GM21576 (cell line): ENCODE results near the gene CRP.
"Not testable (repeated sequence)": the region's sequence is repeated elsewhere in the genome, so short reads cannot be mapped to it uniquely, and the experiment has no call there.

Source experiments
- ATAC-seq: cut with Tn5 transposase; IDR thresholded peaks from one replicate; pipeline ENCODE4 v1.9.1; 2021; ENCODE audit warnings: mild to moderate bottlenecking, moderate library complexity; ENCODE audit not compliant: unreplicated experiment

Gene CRP, protein sequence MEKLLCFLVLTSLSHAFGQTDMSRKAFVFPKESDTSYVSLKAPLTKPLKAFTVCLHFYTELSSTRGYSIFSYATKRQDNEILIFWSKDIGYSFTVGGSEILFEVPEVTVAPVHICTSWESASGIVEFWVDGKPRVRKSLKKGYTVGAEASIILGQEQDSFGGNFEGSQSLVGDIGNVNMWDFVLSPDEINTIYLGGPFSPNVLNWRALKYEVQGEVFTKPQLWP

DNA sequence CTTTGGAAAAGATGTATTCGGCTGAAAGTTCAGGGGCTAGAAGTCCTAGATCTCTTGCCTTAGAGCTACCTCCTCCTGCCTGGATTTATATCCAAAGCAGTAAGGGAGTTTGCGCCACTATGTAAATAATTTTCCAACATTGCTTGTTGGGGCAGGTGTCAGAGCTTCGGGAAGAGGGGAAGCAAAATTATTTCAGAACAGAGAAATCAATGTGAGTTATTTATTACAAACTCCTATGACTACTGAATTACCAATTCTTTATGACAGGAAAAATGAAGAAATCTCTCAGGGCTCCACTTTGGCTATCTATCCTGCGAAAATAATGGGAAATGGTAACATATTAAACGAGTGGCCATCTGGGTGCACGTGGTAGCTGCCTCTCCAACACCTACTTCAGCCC lies at the start of gene CRP:
CRP (minus strand) TSS at position 61 of the 400 bp plus-strand sequence. CDS start 104 bp downstream, outside the sequence.
- ATAC-seq, result no peak

DNA sequence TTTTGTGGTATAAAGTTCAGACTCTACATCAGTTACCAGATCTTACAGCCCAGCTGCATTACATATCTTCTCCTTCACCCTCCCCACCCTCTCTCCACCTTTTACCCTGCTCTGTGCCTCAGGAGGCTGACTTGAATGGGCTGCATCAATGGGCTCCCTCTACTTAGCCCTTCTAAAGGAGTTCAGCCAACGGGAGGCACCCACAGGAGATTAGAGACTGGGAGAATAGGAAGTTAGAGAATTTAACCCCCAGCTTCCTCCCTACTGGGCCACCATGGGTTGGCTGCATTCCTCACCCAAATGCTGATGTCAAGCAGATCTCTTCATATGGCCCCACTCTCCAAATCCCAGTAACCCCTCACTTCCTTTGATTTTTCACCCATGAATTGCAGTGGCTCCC lies 49.3 kb upstream of the CRP start:
- no peak for ATAC-seq

DNA sequence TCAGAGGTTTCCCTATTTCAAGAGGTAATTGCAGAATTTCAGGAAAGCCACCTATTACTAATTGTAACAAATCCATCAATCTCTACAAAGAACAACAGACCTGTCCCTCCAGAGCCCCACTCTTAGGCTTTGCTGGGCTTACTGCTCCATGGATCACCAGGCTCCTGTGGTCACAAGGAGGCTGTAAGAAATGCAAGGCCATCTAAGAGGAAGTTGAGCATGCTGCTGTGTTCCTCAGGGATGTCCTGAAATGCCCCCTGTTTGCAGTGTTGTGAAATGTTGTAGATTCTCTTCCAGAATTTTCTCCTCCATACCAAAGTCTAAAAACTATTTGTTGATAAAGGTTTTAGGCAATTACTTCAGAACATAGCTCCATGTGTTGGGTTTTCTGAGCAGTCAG lies 42.0 kb upstream of the CRP start:
- ATAC-seq, result no peak

DNA sequence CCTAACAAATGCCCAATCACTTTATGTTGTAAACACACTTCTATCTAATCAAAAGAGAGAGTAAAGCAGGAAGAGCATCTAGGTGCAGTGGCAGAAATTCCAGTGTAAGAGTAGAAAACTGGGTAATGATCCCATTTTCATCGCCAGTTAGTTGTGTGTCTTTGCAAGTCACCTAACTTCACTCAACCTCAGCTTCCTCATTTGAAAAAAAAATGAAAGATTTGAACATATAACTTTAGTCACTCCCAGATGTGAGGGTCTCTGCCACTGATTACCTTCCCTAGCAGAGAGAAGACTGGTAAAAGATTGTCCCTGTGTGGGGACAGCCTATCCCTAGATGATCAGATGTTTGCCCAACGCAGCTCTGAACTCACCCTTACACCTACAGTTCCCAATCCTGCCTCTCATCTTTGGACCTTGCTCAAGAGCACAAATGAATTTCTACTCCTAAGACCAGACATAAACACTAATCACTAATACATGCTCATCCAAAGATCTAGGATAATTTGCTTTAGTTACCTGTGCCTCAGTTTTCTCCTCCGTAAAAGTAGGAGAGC lies 41.1 kb upstream of the CRP start:
- no peak for ATAC-seq

DNA sequence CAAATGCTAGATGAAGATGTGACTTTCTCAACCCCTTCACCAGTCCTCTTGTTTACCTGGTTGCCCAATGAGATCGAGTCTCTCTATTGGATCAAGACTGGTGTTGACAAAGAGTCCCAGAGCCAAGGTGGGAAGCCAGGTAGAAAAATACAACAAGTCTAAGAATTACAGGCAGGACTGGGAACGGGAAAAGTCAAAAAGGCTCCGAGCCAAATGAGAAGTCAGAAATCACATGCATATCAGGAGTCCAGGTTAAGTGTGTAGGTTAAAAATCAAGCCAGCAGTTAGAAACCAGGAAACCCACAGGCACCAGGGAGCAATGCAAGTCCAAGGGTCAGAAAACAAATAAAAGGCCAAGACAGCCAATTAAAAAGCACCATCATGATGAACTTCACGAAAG lies 39.0 kb upstream of the CRP start:
- ATAC-seq, result no peak

DNA sequence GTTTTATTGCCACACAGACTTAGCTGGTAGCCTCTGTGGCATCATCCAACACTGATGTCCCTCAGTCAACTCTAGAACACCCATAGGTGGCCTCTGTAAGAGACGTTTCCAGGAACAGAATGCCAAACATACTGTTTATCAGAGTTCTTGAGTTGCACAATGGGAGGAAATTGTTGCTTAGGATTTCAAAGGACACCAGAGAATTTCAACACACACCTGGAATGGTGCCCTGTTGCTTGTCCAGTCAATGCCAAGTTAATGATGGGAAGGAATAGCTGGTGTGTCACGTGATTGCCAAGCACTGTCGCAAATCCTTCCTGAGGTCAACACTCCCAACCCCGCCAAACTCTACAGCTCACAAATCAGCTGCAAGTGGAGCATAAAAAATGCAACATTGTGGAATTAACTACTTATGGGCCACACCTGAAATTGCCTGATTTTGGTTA lies 37.8 kb upstream of the CRP start:
- no peak for ATAC-seq

DNA sequence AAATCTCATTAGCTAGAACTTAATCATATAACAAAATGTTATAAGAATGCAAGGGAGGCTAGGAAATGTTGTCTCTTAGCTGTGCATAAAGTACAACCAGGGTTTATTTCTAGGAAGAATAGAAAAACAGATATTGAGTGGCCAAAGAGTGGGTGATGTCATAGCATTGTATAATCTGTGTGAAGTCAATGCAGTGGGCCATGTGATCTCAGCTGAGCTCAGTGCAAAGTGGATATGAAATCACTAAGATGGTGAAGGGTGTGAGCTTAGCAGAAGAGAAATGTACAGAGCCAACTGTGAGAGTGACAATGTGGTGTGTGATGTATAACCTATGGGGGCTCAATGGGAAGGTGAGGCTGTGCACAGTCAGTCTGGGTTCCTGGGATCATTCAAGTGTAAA lies 36.6 kb upstream of the CRP start:
- ATAC-seq, result no peak

DNA sequence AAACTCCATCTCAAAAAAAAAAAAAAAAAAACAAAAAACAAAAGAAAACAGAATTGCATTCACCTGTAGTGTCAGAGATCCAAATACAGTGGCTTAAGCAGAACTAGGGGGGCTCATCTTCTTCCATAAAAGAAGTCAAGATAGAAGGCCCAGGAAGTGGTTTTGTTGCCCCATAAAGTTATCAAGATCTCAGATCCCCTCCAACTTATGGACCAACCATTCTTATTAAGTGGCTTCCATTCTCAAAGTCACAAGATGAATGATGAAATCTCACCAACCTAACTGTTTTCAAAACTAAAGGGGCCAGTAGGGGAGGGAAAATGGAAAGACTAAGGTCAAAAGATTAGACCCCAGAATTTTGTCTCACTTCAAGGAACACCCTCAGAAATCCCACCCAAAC lies 36.2 kb upstream of the CRP start:
- no peak for ATAC-seq

DNA sequence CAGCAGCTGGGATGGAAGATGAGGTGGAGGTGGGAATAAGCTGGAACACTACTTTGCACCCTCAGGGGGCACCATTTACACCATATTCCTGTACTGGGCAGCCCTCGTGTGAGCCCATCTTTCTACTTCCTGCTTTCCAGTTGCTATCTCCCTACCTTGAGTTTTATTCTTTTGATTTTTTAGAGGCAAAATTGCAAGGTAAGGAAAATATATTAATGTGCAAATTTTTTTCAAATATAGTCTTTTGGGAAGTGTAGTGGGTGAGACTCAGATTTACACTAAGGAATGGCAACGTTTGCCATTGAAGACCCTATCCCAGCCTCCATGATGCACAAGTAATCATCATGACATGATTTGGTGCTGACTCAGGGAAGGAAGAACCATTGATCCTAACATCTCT lies 35.2 kb upstream of the CRP start:
- ATAC-seq, result no peak

DNA sequence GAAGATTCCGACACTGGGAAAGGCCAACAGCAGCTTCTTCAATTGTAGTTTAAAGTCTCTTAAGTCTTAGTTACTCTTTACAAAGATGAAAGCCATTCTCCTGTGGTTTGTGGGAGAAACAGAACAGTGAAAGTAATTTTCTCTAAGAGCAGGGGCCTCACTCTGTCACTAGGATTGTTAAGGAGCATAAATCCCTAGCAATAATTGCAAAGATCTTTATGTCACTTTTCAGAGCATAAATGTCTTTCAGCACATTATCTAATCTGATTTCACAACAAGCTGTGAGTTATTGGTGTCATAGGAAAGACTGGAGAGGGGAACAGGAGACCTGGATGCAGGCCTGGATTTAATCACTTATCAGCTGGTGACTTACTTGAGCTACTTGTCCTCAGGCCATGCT lies 34.0 kb upstream of the CRP start:
- no peak for ATAC-seq

DNA sequence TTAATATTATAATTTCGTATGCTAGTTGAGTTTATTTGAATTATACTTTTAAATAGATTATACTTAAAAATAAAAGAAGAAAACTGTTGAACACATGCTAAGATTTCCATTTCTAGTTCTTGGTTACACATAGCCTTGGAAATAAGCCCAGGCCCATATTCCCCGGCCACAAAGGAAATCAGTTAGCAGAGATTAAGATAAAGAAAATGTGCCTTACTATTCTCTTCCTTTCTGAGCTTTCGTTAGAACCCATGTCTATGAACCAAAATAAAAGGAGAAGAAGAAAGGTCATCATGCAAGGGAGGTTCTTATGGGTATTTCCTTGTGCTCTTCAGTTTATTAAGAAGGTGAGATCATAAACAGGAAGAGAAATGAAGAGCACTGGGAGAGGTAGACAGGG lies 32.3 kb upstream of the CRP start:
- no peak for ATAC-seq

DNA sequence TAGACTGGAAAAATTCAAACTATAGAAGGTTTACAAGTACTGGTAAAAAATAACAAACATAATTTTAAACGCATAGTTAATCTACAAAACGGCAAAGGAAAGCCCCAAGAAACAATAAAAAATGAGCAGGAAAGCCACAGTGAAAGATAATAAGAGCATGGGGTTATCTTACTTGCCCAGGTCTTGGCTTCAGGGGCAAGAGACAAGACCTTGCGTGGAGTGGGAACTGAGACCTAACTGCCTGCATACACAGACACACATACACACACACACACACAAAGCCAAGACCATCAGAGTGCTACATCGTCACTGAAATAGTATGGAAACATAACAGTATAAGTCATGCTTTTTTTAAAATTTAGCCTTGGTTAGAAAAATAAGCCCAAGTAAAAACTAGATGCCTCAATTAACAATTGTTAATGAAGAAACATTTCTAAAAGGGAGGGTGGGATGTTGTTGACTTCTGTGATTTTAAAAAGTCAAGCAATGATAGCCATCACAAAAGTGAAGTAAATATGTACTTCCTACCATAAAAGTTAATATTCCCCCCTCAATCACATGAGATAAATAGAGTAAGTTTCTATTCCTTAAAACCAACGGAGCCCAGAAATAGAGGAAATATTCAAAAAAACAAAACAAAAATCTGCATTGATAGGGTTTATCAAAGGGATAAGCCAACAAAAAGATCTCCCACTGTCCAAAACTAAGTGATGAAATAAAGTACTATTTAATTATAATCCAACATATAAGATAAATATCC lies 29.4 kb upstream of the CRP start:
- no peak for ATAC-seq

DNA sequence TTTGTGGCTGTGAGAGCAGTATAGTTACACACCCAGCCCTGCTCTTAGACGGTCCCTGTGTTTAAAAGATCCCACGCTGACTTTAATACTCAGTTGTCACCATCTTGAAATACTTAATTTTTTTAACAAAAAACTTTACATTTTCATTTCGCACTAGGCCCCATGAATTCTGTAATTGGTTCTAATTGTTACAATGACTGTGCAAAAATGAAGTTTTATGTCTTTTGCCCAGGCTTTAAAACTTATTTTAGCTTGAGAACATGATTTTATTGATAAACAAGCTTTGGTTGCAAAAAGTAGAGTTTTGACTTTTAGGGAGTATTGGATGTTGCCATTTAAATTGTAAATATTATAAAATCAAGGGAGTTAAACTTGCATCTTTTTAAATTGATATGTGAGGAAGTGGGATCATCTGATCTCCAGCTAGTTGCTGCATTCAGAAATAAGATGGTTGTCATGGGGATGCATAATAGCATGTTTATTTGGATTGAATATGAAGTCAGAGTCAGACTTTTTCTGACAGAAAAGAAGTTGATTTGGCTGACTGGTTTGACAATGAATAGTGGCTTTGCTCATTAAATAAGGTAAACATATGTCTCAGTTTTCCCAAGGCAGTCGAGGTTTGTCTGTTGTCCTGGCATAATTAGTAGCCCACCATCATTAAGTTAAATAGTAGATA lies 23.0 kb upstream of the CRP start:
- no peak for ATAC-seq

DNA sequence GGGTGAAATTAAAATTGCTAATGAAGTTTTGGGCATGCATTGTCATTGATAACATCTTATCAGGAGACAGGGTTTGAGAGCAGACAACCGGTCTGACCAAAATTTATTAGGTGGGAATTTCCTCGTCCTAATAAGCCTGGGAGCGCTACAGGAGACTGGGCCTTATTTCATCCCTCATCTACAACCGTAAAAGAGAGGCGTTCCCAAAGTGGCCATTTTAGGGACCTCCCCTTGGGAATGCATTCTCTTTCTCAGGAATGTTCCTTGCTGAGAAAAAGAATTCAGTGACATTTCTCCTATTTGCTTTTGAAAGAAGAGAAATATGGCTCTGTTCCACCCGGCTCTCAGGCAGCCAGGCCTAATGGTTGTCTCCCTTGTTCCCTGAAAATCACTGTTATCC lies 8.8 kb upstream of the CRP start:
- ATAC-seq, result not testable (repeated sequence)

DNA sequence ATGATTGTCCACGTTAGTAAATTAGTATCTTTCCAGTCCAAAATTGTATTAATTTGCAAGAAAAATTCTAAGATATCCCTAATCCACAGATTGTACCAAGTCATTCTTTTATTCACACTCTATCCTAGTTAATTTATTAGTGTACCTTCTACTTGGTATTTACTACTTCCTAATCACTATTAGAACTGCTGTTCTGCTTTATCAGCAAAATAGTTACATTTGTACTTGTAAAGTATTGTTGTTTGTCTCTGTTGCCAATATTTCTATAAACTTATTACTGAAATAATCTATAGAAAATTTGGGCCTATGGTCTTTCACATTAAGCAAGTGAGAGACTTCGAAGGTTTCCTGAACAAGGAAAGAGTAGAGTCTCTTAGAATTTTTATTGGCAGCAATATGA lies 5.6 kb upstream of the CRP start:
- no peak for ATAC-seq

DNA sequence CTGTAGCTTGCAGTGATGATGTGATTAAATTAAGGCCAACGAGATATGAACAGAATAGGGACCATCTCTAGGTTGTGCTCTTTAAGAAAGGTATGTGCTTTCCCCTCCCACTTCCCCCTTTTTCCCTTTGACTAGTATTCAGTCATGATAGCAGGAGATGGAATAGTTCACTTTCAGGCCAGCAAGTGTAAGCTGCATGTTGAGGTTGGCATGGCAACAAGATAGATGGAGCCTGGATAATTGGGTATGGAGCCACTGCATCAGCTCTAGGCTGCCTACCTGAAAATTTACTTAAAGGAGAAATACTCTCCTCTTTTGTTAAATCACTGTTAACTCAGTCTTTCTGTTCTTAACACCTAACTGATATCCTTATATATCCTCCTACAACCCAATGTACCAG lies 1.5 kb upstream of the CRP start:
- no peak for ATAC-seq

DNA sequence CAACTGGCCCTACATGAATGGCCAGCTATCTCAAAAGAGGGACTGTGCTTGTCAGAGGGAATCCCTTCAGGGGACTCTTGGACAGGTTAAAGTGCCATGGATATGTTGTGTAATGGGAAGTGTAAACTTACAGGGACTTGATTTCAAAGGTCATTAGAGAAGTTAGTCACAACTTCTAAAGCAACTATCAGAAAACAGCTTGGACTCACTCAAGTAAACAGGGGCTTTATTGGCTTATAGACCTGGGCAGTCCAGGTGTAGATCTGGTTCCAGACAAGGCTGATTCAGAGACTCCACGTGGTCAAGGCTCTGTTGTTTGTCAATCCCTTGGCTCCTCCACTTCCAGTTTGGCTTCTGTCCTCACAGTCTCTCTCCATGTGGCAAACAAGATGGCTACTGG lies 2.3 kb downstream of the CRP start:
- no peak for ATAC-seq

DNA sequence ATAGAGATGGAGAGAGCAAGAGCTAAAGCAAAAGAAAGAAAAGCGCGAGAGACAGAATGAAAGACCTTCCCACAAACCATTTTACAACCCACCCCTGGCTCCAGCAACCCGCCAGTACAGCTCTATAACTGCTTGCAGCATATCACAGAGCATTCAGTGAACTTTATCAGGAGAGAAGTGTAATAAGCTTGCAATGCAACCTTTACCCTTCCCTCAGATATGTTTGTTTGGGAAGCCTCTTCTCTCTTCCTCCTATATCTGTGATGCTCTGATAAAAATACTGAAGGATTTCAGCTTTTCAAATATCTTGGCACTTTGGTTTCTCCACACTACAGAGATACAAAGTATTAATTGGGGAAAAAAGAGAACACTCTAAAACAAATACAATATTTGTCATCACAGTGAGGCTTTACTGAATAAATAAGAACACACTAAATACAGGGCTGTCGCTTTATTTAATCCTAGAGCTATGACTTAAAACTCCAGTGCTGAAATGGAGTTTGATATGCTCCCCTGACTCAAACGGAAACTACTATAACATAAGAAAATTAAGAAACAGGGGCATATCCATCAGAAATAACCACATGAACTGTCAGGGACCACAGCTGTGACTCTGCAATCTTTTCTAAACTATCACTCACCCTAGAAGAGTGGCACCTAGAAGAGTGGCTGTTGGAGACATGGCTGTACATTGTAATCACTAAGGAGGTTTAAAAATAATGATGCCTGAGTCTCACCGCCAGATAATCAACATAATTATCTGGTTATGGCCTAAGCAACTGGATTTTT lies 6.7 kb downstream of the CRP start:
- no peak for ATAC-seq

DNA sequence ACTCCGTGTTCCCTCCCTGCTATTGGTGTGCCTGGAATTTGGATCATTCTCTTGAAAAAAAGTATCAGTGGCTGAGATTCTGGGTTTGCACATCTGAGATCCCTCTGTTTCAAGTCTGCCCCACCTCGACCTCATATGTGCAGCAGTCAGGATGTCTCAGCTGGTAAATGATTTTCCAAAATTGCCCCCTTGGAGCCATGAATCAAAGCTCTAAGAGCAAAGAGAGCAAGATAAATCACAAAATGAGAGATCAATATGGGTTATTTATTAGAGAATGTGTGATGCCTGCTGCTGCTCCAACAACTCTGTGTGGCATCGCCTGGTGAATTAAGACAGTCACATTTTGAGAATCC lies 8.5 kb downstream of the CRP start:
- ATAC-seq, result no peak

DNA sequence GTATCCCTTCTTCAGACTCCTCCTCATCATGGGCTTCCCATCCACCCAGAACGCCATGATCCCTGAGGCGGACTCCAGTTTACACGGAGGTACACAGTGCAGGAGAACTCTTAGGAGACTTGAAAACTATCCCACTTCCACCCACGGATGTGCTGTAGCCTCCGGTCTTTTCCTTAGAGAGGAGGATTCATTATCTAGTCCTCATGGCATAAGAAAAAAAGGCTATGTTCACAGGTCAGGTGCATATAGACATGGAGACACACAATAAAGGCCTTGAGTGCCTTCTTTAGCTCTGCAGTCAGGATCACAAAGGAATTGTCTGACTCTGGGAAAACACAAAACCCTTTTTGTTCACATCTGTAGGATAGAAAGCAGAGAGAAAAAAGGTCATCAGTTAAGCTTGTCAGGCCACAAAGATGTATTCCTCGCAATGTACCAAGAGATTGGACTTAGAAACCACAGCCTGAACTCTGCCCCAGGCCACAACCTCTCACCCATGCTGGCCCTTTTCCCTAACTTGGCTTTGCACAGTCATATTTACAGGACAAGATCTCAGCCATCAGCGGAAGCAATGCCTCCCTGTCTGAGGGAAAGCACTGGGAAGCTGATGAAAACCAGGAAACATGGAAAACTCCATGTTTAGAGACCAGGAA lies 9.0 kb downstream of the CRP start:
- ATAC-seq, result no peak

DNA sequence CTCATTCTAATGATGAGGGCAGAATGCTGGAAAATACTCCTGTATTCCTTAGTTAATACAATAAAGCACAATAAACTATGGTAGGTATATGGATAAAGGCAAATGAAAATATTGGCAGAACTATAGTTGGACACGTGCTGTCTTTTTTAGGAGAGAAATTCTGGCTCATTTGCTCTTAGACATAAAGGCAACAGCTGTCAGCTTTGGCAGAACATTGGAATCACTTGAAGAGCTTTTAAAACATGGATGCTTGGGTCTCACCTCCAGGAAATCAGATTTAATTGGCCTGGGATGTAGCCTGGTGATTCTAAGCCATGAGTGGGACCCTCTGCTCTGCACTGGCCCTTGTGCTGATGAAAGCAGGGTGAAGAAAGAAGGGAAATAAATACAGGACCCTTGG lies 9.9 kb downstream of the CRP start:
- ATAC-seq, result no peak
